ENCODE measurements around the gene LUC7L. TPM values are rescaled to one million over a fixed set of nuclear protein-coding genes. Genes with fewer than 3 reads are reported as not detected.

The LUC7L gene
- total and polyA plus RNA-seq, 10 of the 15 experiments (the other 5 are each of a cell fraction or from before 2014, with no cell fraction given) = 2.3 to 59.6 (median 44.1) TPM

DNA sequence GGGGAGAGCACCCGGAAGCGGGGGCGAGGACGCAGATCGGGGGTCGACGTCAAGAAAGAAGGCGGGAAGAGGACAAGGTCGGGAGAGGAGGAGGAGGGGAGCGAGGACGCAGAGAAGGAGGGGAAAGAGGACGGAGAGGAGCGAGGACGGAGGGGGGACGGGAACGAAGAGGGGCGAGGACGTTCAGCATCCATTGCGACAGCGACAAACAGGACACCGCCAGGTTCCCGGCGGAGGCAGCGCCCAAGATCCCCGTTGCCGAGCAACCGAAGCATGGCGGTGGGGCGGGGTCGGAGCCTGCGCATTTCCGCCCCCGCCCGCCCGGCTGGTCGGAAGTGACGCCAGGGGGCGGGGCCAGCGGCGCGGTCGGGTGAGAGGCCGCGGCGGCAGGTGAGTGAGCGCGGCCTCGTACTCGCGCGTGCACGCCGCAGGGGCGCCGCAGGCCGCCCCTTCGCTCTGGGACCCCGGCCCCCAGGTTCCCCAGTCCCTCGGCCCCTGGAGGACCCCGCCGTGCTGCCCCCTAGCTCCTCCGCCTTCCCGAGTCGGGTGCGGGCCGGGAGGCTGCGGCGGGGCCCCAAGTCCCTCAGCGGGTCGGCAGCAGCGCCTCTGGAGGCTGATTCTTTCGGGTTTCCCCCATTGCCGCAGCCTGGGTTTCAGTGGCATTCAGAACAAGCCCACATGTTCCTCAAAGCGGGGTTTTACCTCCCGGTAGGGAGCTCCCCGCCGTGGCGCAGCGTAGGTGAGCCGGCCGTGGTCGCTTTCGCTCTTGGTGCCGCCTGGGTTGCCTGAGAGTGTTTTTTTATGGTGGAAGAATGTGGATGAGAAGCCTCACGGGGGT is 5.4 kb upstream of the LUC7L start, which contains the start of gene FAM234A (continued):
- TF ChIP-seq NR2C1 (IDR thresholded peaks at IDR 0.05) (peak; percentile 70), PAX8 (IDR thresholded peaks at IDR 0.05) (no peak), SP1 (IDR thresholded peaks at IDR 0.05; ENCODE audit: low read depth, low read length) (peak; percentile 56), SUZ12 (IDR thresholded peaks at IDR 0.05; ENCODE audit: unreplicated experiment) (no peak), RB1 (IDR thresholded peaks at IDR 0.05; ENCODE audit: borderline replicate concordance) (peak; percentile 31; the same call in 1 of the 2 replicates), ZNF217 (IDR thresholded peaks at IDR 0.05) (no peak; the same call in 1 of the 2 replicates), BRCA1 (IDR thresholded peaks at IDR 0.05; ENCODE audit: low read depth, low read length) (no peak), NFIC (IDR thresholded peaks at IDR 0.05; ENCODE audit: low read depth, low read length) (no peak; the same call in 1 of the 2 replicates), TCF7 (IDR thresholded peaks at IDR 0.05; ENCODE audit: borderline replicate concordance) (no peak), WRNIP1 (IDR thresholded peaks at IDR 0.05; ENCODE audit: borderline replicate concordance, low read depth, low read length) (no peak), TARDBP (IDR thresholded peaks at IDR 0.05; ENCODE audit: borderline replicate concordance) (no peak), STAT3 (IDR thresholded peaks at IDR 0.05; ENCODE audit: low read depth, low read length) (no peak), CBX5 (IDR thresholded peaks at IDR 0.05; ENCODE audit: low read depth) (no peak), PML (IDR thresholded peaks at IDR 0.05; ENCODE audit: low read length) (peak; percentile 92; the same call in 1 of the 2 replicates), ZNF622 (IDR thresholded peaks at IDR 0.05) (no peak), SPI1 (IDR thresholded peaks at IDR 0.05; ENCODE audit: borderline replicate concordance, insufficient read depth, low read depth, low read length) (no peak)
- TF ChIP-seq, protein P1, sequence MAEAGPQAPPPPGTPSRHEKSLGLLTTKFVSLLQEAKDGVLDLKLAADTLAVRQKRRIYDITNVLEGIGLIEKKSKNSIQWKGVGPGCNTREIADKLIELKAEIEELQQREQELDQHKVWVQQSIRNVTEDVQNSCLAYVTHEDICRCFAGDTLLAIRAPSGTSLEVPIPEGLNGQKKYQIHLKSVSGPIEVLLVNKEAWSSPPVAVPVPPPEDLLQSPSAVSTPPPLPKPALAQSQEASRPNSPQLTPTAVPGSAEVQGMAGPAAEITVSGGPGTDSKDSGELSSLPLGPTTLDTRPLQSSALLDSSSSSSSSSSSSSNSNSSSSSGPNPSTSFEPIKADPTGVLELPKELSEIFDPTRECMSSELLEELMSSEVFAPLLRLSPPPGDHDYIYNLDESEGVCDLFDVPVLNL (IDR thresholded peaks at IDR 0.05; ENCODE audit: low read depth, low read length) = no peak
- TF ChIP-seq, protein P2, sequence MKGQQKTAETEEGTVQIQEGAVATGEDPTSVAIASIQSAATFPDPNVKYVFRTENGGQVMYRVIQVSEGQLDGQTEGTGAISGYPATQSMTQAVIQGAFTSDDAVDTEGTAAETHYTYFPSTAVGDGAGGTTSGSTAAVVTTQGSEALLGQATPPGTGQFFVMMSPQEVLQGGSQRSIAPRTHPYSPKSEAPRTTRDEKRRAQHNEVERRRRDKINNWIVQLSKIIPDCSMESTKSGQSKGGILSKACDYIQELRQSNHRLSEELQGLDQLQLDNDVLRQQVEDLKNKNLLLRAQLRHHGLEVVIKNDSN (IDR thresholded peaks at IDR 0.05; ENCODE audit: borderline replicate concordance, extremely low read length, insufficient read depth, low read depth, low read length) = no peak
- TF ChIP-seq, protein P3, sequence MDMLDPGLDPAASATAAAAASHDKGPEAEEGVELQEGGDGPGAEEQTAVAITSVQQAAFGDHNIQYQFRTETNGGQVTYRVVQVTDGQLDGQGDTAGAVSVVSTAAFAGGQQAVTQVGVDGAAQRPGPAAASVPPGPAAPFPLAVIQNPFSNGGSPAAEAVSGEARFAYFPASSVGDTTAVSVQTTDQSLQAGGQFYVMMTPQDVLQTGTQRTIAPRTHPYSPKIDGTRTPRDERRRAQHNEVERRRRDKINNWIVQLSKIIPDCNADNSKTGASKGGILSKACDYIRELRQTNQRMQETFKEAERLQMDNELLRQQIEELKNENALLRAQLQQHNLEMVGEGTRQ (IDR thresholded peaks at IDR 0.05; ENCODE audit: borderline replicate concordance, low read depth, low read length) = no peak
- TF ChIP-seq, protein P4, sequence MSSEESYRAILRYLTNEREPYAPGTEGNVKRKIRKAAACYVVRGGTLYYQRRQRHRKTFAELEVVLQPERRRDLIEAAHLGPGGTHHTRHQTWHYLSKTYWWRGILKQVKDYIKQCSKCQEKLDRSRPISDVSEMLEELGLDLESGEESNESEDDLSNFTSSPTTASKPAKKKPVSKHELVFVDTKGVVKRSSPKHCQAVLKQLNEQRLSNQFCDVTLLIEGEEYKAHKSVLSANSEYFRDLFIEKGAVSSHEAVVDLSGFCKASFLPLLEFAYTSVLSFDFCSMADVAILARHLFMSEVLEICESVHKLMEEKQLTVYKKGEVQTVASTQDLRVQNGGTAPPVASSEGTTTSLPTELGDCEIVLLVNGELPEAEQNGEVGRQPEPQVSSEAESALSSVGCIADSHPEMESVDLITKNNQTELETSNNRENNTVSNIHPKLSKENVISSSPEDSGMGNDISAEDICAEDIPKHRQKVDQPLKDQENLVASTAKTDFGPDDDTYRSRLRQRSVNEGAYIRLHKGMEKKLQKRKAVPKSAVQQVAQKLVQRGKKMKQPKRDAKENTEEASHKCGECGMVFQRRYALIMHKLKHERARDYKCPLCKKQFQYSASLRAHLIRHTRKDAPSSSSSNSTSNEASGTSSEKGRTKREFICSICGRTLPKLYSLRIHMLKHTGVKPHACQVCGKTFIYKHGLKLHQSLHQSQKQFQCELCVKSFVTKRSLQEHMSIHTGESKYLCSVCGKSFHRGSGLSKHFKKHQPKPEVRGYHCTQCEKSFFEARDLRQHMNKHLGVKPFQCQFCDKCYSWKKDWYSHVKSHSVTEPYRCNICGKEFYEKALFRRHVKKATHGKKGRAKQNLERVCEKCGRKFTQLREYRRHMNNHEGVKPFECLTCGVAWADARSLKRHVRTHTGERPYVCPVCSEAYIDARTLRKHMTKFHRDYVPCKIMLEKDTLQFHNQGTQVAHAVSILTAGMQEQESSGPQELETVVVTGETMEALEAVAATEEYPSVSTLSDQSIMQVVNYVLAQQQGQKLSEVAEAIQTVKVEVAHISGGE (CRISPR knock-in tag; IDR thresholded peaks at IDR 0.05) = no peak
- TF ChIP-seq, protein P5, sequence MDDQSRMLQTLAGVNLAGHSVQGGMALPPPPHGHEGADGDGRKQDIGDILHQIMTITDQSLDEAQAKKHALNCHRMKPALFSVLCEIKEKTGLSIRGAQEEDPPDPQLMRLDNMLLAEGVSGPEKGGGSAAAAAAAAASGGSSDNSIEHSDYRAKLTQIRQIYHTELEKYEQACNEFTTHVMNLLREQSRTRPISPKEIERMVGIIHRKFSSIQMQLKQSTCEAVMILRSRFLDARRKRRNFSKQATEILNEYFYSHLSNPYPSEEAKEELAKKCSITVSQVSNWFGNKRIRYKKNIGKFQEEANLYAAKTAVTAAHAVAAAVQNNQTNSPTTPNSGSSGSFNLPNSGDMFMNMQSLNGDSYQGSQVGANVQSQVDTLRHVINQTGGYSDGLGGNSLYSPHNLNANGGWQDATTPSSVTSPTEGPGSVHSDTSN (IDR thresholded peaks at IDR 0.05; ENCODE audit: insufficient replicate concordance, low read depth, low read length) = peak; percentile 38
